Erythroblast (primary cell): ENCODE data around the gene LTBP1.
"Not testable (repeated sequence)": the region's sequence is repeated elsewhere in the genome, so short reads cannot be mapped to it uniquely, and the experiment has no call there.

ENCODE experiments used
- DNase-seq, 2 experiments: peaks; one replicate each; lab custom pipeline; 2025; lab: John Stamatoyannopoulos, UW
- GATA1 ChIP-seq: IDR thresholded peaks from 2 replicates; pipeline ENCODE4 v1.6.1; 2011; ENCODE audit warnings: low read depth, mild to moderate bottlenecking, control low read depth, low read length, moderate library complexity
- POLR2A ChIP-seq: IDR thresholded peaks from 2 replicates; pipeline ENCODE4 v1.6.1; 2011; ENCODE audit warnings: mild to moderate bottlenecking, low read length

Gene LTBP1

DNA sequence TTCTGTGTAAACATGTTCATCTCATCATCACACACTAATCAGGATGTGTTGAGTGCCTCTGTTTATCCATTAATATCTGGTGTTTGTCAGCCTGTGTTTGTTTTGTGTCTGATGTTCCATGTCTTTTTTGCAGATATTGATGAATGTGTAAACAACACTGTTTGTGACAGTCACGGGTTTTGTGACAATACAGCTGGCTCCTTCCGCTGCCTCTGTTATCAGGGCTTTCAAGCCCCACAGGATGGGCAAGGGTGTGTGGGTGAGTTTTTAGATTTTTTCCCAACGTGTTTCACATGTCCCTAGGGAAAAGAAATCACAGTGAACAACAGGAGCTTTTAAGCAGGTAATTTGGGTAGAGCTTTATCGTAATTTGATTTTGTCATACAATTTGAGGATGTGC, 396.0 kb downstream of the LTBP1 start:
- DNase-seq = no peak
- TF ChIP-seq GATA1 = no peak
- TF ChIP-seq POLR2A = no peak

DNA sequence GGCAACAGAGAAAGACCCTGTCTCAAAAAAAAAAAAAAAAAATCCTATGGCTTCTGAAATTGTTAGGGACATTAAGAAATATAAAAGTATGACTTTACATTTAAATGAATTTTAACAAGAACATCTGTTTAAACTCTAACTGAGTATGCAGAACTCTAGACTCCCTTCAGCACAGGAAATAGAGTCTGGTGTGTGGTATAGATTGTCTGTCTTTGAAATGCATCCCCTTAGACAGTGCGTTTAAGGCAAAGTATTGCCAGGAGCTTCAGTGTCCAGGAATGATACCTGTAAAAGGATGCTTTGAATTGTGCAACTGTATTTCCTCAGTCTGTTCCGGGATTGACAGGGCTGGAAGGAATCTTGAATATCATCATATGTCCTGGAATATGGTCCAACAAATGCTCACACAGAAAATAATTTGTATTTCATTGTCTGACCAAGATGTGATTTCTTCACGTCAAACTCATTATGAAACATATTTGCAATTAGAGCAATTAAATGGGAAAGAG, 396.7 kb downstream of the LTBP1 start:
- no peak for DNase-seq
- TF ChIP-seq GATA1 (no peak), POLR2A (no peak)

DNA sequence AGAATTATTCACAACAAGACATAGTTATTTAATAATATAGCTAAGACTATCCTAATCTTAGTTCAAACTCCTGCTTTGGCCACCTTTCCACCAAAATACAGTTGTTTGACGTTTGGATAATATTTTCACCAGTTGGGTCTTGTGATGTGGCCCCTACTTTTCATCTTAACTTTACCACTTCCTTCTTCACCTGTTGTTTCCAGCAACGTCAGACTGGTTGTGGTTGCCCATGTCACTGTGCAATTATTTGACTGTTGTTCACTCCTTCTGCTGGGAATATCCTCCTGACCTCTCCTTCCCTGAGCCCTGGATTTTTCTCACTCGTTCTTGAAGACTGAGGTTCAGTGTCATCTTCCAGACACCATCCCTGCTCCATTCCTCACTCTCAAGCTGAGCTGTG, 397.5 kb downstream of the LTBP1 start:
- no peak for TF ChIP-seq POLR2A
- TF ChIP-seq GATA1 = no peak
- no peak for DNase-seq

DNA sequence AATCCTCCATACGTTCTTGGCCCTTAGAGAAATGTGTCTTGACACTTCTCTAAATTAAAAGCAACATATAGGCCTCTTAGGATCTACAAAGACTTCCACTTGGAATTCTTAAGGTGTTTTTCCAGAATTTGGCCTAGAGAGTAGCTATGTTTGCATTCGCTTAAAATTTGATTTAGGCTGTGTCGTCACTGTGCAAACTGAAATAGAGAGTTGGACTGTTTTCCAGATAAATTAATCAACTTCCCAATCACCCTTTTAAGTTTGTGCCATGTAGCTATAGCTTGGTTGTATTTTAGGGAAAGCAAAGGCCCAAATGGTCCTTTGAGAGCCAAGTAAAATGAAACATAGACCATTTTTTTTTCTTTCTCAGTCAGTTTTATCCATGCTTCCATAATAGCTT, 401.1 kb downstream of the LTBP1 start:
- TF ChIP-seq GATA1 = no peak
- TF ChIP-seq POLR2A = no peak
- no peak for DNase-seq

DNA sequence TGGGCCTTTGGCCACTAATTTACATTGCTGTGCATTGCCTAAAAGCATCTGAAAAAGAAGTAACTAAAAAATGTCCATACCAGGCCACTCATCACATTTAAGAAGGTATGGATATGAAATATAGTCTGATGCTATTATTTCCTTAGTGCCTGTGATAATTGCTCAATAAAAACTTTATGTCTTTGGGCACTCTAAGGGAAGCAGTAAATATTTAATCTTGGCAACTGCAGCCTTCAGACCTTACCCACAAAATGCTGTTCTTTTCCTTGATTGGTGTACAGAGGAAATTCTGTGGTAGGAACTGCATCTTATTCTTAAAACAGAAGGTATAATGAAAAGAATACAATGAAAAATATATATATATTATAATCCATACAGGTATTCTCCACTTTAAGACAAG, 403.9 kb downstream of the LTBP1 start:
- DNase-seq = no peak
- TF ChIP-seq POLR2A (no peak), GATA1 (no peak)

DNA sequence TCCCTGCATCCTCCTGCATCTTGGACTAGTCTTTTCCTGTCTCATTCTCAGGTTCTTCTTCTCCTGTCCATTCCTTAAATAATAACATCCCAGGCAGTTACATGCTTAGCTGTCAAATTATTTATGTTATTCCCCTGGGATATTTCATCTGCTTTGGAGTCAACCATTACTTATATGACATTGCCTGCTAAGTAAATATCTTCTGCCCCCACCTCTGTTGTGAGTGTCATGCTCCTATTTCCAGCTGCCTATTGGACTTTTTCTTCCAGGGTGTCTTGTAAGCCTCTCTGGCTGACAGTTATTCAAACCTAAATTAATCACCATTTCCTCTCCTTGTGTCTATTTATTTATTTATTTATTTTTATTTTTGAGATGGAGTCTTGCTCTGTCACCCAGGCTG, 405.0 kb downstream of the LTBP1 start:
- no peak for DNase-seq
- no peak for TF ChIP-seq GATA1
- TF ChIP-seq POLR2A = no peak

DNA sequence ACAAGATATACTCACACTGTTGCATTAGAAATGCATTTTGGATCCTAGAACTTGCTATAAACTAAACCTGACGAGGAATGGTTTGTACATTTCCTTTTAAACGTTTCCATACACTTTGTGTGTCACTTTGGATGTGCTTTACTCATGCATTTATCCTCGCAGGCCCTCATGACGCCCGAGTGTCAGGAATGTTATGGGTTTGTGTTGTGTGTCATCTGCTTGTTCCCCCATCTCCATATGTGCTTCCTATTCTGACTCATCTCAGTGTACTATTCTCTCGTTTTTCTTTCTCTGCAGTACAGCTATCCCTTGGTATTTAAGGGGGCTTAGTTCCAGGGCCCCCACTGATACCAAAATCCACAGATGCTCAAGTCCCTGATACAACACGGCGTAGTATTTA, 408.2 kb downstream of the LTBP1 start:
- DNase-seq = no peak
- TF ChIP-seq POLR2A = no peak
- TF ChIP-seq GATA1 = no peak

DNA sequence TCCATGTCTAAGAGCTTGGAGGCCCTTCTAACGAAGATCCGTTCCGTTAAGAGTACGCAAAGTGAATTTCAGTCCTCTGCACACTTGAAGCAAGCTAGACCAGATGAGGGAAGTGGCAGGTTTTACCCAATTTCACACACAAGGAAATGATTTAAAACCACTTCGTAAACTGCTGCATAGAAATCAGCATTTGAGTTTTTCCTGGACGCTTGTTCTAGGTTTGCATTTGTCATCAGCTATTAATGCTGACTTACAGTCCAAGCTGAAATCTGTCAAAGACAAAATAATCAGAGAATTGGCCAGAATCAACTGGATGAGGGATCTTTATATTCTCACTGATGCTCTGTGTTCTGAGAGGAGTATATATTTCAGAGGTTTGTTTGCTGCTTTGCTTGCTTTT, 412.1 kb downstream of the LTBP1 start:
- no peak for DNase-seq
- TF ChIP-seq POLR2A (no peak), GATA1 (no peak)

DNA sequence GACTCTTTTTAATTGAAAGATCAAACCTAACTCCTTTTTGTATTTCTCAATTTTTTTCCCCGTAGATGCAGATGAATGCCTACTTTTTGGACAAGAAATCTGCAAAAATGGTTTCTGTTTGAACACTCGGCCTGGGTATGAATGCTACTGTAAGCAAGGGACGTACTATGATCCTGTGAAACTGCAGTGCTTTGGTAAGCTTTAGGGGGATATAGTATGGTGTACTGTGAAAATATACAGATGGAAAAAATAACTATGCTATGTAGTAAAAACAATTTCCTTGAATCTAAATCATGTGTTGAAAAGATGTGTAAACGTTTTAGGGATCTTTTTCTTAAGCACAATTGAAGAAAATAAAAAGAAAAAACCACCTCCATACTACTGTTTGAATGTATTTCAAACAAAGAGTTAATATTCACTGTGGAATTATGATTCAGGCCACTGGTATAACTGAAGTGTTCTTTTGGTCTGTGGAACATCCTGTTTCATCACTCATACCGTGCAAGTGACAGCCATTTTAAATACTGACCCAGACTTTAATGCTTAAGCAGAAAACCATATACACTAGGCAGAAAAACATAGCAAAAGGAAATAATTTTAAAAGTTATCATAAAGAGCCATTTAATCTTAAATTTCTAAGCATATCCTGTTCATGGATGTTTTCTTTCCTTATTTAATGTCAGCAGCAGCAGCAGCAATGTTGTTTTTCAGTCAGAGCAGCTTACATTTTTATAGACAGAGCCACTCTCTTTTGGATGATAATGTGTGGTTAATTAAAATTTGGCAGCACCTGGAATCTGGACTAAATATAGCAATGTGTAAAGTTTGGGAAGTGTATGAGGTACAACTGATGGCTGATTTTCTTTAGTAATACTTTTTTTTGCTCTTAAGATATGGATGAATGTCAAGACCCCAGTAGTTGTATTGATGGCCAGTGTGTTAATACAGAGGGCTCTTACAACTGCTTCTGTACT, 416.9 kb downstream of the LTBP1 start:
- no peak for DNase-seq
- no peak for TF ChIP-seq POLR2A
- TF ChIP-seq GATA1 = no peak

DNA sequence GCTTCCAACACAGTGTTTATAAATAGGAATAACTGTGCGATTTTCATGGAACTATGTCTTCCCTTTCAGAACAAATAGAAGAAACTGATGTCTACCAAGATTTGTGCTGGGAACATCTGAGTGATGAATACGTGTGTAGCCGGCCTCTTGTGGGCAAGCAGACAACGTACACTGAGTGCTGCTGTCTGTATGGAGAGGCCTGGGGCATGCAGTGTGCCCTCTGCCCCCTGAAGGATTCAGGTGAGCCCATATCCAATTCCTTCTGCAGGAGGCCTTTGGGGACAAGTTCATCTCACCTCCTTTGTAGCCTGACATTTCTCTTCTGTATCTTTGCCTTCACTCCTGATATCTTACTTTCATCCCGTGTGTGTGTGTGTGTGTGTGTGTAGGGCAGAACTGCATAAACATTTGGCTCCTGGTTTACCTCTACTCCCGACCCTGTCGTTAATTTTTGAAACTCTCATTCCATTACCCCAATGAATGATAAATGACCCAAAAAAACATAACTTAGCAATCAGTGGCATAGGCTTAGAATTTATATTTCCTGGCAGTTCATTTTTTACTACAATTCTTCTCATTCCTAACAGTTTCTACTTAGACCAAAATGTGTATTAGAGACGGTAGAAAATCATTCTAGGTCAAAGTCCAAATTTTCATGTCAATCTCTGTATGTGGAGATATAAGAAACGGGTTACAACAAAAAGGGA, 418.7 kb downstream of the LTBP1 start:
- no peak for TF ChIP-seq POLR2A
- no peak for TF ChIP-seq GATA1
- DNase-seq = no peak

DNA sequence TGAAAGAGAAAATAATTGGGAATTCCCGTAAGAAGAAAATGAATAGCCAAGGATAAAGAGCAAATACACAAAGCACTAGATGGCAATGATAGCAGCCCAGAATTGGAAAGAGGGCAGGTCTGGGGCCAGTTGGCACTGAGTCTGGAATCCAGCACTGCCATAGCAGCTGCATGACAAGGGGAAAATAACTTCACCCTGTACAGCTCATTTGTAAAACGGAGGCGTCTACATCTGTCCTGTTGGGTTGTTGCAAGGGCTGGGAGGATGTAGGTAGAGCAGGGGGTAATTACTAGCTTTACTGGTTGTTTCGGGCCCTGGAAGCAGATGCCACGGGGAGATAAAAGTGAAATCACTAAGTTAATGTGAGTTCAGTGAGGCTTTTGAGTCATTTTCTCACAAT, 419.7 kb downstream of the LTBP1 start:
- TF ChIP-seq GATA1 (no peak), POLR2A (no peak)
- no peak for DNase-seq

DNA sequence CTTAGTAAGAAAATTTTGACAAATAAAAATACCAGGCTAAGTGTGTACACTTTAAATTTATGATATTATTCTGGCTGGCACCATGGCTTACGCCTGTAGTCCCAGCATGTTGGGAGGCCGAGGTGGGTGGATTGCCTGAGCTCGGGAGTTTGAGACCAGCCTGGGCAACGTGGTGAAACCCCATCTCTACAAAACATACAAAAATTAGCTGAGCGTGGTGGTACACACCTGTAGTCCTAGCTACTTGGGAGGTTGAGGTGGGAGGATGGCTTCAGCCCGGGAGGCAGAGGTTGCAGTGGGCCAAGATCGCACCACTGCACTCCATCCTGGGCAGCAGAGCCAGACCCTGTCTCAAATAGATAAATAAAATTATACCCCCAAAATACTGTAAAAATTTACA, 421.8 kb downstream of the LTBP1 start:
- not testable (repeated sequence) for DNase-seq

DNA sequence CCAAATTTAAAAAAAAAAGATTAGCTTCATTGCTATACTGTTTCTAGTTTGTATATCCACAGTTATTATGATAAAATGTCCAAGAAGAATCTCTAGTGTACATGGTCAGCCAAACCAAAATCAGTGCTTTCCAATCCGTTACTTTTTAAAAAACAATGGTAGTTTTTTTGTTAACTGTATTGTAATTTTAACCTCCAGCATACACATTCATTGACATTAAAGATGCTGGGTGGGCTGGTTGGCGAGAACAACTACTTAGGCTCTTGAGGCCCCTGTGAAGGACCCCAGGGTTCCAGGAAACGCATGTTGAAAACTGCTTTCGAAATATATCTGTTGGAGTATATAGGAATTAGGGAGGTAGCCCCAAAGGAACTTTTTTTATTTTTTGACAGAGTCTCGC, 422.4 kb downstream of the LTBP1 start:
- TF ChIP-seq GATA1 = no peak
- no peak for TF ChIP-seq POLR2A
- DNase-seq = no peak

DNA sequence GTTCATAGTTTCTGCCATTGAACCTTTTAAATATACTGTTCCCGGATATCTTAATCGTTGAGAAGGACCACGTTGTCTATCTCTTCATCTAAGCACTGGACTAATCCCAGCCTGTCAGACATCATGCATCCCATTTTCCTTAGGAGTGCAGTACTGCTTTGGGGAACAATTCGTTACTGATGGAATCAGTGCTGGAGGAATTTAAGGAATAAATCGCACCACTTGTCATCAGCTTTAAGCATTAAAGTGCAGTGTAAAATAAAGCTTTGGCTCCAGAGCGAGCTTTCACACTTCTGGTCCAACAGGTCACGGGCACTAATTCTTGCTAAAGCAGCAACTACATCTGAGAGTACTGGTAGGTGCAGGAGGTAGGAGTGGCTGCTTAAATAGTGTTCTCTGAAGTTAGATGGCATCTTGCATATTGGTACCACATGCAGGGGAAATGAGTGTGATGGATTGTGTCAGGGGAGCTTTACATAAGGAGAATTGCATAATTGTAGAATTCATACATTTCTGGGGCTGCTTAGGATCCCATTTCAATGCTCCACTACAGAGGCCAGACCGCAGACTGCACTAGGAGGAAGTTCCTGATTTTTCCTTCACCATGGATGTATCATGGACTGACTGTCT, 424.0 kb downstream of the LTBP1 start:
- no peak for DNase-seq
- TF ChIP-seq GATA1 (no peak), POLR2A (no peak)
